HG03108 (cell line): ENCODE data around the gene DAPK1.

Experiments used
- ATAC-seq: cut with Tn5 transposase; IDR thresholded peaks from one replicate; pipeline ENCODE4 v1.9.1; 2021; ENCODE audit warnings: moderate library complexity; ENCODE audit not compliant: unreplicated experiment

The DAPK1 gene

GRCh38 chr9:87704342-87704741 is 206.7 kb downstream of the DAPK1 start:
- ATAC-seq, result no peak

DNA sequence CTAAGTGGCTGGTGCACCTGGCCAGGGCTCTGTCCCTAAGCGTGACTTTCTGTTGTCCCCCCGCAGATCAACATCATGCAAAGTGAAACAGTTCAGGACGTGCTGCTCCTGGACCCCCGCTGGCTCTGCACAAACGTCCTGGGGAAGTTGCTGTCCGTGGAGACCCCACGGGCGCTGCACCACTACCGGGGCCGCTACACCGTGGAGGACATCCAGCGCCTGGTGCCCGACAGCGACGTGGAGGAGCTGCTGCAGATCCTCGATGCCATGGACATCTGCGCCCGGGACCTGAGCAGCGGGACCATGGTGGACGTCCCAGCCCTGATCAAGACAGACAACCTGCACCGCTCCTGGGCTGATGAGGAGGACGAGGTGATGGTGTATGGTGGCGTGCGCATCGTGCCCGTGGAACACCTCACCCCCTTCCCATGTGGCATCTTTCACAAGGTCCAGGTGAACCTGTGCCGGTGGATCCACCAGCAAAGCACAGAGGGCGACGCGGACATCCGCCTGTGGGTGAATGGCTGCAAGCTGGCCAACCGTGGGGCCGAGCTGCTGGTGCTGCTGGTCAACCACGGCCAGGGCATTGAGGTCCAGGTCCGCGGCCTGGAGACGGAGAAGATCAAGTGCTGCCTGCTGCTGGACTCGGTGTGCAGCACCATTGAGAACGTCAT is 208.5 kb downstream of the DAPK1 start:
- no peak for ATAC-seq

GRCh38 chr9:87707805-87708506 is 210.3 kb downstream of the DAPK1 start:
- ATAC-seq, result no peak

GRCh38 chr9:87708546-87708945 is 210.9 kb downstream of the DAPK1 start:
- ATAC-seq, result no peak

DNA sequence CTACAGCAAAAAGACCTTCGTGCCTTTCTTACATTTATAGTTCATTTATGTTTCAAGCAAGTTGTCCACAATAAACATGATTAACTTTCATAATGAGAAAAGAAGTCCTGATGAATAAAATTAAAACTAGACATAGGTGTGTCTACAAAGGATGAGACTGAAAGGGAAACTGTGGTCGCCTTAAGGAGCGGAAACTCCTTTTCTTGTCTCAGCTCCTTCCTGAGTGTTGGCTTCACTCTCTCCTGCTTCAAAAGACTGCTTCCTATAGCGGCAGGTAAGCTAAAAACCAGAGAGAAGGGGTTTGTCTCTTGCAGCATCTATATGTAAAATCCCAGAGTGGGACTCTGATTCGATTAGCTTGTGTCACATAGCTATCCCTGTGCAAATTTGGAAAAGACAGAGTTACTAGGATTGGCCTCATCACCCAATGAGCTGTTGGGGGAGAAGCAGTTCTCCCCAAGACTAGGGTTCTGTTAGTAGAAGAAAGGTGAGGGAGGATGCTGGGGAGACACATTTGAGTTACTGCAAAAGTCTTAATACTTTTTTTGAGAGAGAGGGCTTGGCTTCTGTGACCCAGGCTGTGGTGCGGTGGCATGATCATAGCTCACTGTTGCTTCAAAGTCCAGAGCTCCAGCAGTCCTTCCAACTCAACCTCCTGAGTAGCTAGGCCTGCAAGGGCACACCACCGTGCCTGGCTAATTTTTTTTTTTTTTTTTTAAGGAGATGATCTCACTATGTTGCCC is 211.5 kb downstream of the DAPK1 start:
- ATAC-seq, result no peak

GRCh38 chr9:87710443-87710842 is 212.8 kb downstream of the DAPK1 start:
- no peak for ATAC-seq

GRCh38 chr9:87711857-87712800 is 214.5 kb downstream of the DAPK1 start:
- ATAC-seq, result no peak

DNA sequence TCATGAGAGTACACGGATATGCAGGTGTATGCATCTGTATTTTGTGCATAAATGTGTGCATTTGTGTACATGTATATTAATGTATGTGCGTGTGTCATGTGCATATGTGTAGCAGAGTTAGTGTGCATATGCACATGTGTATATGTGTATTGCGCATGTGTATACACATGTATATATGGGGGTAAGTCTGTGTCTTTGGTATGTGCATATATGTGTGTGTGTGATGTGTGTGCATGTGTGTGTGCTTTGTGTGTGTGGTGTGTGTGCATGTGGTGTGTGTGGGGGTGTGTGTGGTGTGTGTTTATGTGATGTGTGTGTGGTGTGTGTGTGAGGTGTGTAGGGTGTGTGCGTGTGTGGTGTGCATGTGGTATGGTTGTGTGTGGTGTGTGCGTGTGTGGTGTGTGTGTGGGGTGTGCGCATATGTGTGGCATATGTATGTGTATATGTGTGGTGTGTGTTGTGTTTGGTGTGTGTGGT is 215.2 kb downstream of the DAPK1 start:
- ATAC-seq, result no peak

DNA sequence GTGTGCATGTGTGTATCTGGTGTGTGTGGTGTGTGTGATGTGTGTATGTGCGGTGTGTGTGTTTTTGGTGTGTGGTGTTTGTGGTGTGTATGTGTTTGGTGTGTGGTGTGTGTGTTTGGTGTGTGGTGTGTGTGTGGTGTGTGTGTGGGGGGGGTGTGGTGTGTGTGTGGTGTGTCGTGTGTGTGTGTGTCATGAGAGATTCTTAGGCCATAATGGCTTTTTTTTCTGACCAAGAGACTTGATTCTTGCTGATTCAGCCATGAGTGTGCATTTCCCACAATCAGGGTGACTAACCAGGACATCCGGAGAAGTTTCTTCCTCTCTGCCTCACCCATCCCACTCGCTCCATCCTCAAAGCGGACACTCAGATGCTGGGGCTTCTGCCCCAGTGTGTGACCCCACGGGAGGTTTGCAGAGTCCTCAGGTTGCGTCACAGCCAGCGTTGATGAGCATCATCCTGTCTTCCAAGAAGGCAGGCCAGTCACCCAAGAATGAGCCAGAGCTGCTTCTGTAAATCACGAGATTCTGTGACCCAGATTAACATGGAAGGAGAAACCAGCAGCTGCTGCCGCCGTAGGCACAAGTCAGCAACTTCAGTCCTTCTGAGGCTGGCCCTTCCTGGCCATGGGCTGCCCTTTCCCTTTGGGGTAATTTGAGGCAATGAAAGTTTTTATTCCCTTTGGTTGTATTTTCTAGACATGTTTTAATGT is 215.8 kb downstream of the DAPK1 start:
- no peak for ATAC-seq

DNA sequence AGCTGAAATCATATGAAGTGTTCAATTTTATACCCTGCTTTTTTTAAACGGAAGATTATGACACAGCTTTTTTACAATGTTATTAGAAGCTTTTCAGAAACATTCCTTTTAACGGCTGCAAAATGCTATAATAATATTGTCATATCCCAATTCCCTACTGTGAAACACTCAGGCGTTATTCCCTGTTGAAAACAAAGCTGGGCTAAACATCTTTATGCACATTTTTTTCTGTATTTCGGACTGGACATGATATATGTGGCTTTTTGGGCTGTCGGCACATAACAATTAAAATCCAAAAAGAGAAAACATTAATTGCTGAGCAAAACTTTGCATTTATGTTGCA is 216.3 kb downstream of the DAPK1 start:
- no peak for ATAC-seq

- no peak for ATAC-seq
Measured at GRCh38 chr9:87714819-87715218, 217.2 kb downstream of the DAPK1 start.

- no peak for ATAC-seq
Measured at GRCh38 chr9:87716141-87716540, 218.5 kb downstream of the DAPK1 start.

DNA sequence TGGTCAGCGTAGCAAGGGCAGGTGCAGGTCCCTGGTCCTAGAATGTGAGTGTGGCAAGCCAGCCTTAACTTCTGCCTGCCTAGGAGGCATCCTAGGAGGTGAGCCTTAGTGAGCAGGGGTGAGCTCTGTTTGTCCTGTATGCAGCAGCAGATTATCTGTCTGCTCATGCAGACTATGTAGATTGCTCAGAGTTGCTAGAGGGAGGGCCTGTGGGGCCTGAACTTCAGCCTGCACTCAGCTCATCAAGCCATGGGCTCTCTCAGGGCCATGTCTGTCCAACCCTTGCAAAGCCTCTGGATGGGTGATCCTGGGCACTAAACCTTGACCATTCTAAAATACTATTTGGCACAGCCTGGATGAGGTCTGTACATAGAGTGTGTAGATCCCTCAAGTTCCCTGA is 219.8 kb downstream of the DAPK1 start:
- no peak for ATAC-seq

GRCh38 chr9:87718231-87718630 is 220.6 kb downstream of the DAPK1 start:
- no peak for ATAC-seq

DNA sequence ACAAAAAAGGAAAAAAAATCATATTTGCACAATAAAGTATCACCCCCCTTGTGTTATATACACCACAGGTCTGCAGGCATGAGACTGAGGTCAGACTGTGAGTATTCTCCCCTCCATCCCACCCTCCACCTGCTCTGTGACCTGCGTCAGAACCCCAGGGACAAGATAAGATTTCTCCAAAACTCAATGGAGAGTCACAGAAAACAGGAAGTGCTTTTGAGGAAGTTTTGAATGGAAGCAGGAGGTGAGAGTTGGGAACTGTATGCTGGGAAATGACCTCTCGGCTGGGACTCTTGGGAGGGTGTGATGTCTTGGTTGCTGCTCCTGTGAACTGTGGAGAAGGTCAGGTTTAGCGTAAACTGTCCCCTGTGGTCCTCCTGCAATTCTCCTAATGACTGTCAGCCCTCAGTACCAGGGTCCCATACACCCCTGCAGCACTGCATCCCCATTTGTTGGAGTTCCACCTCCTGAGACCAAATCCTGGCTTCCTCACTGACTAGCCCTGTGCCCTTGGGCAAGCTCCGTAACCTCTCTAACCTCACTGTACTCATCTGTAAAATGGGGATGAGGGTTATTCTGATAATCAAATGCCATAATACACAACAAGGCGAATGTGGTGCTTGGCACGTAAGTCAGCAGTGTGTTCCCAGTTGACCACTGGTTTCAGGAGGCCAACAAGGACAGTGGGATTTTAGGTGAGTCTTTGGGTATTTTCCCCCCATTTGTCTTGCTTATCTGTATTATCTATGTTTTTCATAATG is 221.4 kb downstream of the DAPK1 start:
- ATAC-seq, result no peak

DNA sequence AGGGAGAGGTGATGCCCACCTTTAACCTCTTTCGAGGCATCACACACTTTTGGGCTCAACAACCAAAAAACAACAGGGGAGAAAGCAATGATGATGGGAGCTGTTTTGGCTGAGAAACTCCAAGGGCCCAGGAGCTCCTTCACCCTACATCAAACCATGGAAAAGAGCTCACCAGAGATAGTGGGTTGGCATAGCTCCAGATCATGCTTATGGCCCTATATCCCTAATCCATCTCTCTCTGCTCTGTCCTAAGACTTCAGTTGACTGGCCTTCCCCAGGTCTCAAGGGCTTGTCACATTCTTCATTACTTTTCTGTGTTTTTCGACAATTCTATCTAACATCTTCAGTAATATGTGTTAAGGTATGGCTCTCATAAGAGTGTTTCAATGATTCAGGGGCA is 222.5 kb downstream of the DAPK1 start:
- no peak for ATAC-seq

DNA sequence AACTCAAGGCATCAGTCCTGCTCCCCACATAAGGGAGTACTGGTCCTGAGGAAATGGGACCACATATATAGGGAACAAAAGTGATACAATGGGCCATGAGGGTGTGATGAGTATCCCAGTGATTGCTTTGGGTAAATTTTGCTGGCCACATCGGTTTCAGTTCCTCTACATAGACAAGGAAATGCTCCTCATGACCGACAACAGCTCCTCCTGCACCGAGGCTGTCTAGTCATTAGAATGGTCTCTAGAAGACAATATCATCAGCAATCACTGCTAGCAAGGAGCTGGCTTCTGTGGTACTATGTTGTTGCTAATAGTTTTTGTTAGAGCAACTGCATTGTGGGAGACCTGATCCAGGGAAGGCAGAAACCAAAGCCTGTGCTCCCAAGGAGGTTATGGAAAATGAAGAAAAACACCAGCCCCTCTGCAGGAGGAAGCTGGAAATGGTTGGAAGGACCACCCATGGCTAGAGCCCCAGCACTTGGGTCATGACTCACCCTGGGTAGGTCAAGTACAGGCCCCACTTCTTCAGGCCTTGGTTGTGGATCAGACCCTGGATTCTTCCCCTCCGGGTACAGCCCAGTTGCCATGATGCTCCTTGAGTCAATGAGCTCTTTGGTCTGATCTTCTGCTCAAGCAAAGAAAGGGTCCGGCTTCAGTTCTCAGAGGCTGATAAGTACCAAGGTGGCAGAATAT is 224.9 kb downstream of the DAPK1 start:
- no peak for ATAC-seq

DNA sequence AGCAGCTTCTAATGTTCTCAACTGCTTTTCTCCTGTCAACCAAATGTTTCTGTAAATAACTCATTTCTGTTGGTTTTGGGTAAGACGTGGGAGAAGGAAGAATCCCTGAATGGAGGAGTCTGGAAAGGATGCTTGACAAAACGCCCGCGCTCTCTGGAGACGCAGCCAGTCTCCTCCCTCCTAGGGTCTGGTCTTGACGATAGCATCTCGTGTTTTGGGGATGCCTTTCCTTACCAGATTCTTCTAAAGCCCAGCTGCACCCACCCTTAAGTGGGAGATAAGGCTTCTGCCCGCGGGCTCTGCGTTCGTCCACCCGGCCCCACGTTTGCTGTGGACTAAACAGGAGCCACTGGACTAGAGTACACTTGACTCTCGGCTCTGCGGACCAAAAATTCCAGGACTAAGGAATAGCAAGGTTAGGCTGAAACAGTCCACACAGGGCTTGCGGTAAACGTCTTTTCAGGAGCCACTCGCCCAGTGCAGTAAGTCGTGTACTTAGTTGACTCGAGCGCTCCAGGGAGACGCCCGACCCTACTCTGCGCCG is 227.8 kb downstream of the DAPK1 start:
- ATAC-seq, result no peak
